Cerebellar cortex (tissue), 1 donor: ENCODE measurements around the gene SPPL3.
A peak's percentile ranks its signal among the peaks of the same experiment; 100 is the strongest.
"Not testable (repeated sequence)": the region's sequence is repeated elsewhere in the genome, so short reads cannot be mapped to it uniquely, and the experiment has no call there.

Experiments
- DNase-seq: peaks from one replicate; pipeline ENCODE4 v3.0.0-alpha.2; 2015; ENCODE audit warnings: low spot score

SPPL3 gene

GRCh38 chr12:120904197-120904773, at the start of gene SPPL3:
TSS of gene SPPL3 (minus strand) at chr12:120904358. CDS start at chr12:120903867, 491 bp downstream.
- DNase-seq = peak; percentile 85

GRCh38 chr12:120950807-120951206, 46.6 kb upstream of the SPPL3 start:
- DNase-seq = no peak

- DNase-seq = not testable (repeated sequence)
Measured at GRCh38 chr12:120950260-120950799, 46.2 kb upstream of the SPPL3 start.

GRCh38 chr12:120945516-120945915, 41.4 kb upstream of the SPPL3 start:
- DNase-seq = not testable (repeated sequence)

- peak; percentile 51 for DNase-seq
Measured at GRCh38 chr12:120944645-120945217, 40.6 kb upstream of the SPPL3 start.

- no peak for DNase-seq
Measured at GRCh38 chr12:120943482-120943881, 39.3 kb upstream of the SPPL3 start.

- no peak for DNase-seq
Measured at GRCh38 chr12:120941846-120942405, 37.8 kb upstream of the SPPL3 start.

GRCh38 chr12:120941412-120941811, 37.3 kb upstream of the SPPL3 start:
- no peak for DNase-seq

GRCh38 chr12:120940799-120941198, 36.6 kb upstream of the SPPL3 start:
- no peak for DNase-seq

GRCh38 chr12:120940006-120940405, 35.8 kb upstream of the SPPL3 start:
- DNase-seq = no peak

- DNase-seq = no peak
Measured at GRCh38 chr12:120939523-120939922, 35.4 kb upstream of the SPPL3 start.

- DNase-seq = no peak
Measured at GRCh38 chr12:120938496-120938895, 34.3 kb upstream of the SPPL3 start.

GRCh38 chr12:120936197-120936596, 32.0 kb upstream of the SPPL3 start:
- DNase-seq = no peak

- DNase-seq = no peak
Measured at GRCh38 chr12:120933786-120934185, 29.6 kb upstream of the SPPL3 start.

- no peak for DNase-seq
Measured at GRCh38 chr12:120932956-120933526, 28.9 kb upstream of the SPPL3 start.

- no peak for DNase-seq
Measured at GRCh38 chr12:120932058-120932457, 27.9 kb upstream of the SPPL3 start.

- DNase-seq = no peak
Measured at GRCh38 chr12:120930032-120930431, 25.9 kb upstream of the SPPL3 start.

GRCh38 chr12:120928864-120929652, 24.9 kb upstream of the SPPL3 start:
- DNase-seq = peak; percentile 21

- no peak for DNase-seq
Measured at GRCh38 chr12:120925740-120926563, 21.8 kb upstream of the SPPL3 start.

- DNase-seq = no peak
Measured at GRCh38 chr12:120922279-120922678, 18.1 kb upstream of the SPPL3 start.

GRCh38 chr12:120921637-120922036, 17.5 kb upstream of the SPPL3 start:
- no peak for DNase-seq
